ENCODE measurements around the gene MACROD2. TPM values are rescaled to one million over a fixed set of nuclear protein-coding genes. Genes with fewer than 3 reads are reported as not detected.

MACROD2 gene
- total RNA-seq, 1 donor from 2014 or later = not detected

DNA sequence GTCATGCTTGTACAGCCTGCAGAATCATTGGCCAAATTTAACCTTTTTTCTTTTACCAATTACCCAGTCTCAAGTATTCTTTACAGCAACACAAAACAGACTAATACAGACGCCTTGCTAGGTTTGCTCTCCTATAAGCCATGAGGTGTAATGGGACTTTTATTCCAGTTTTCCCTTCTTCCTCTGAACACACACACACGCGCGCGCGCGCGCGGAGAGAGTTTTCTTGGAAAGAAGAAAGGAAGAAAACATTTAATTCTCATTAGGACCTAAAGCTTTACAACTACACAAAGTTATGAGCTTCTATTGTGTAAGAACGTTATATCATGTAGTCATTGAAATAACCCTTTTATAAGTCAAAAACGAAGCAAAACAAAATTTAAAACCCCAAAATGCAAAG, 1023.6 kb downstream of the MACROD2 start:
- intact Hi-C loops (cut with micrococcal nuclease) = loop anchor here (10.0 kb wide), 1 partner anchor 76 kb away; no protein-coding TSS in a partner anchor

DNA sequence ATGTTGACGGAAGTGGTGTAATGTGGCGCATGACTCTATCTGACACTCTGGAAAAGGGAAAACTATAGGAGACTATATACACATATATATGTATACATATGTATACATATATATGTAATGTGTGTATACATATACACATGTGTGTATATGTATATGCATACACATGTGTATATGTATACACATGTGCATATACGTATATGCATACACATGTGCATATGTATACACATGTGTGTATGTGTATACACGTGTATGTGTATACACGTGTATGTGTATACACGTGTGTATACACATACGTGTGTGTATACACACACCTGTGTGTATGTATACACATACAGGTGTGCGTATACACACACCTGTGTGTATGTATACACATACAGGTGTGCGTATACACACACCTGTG, 1025.5 kb downstream of the MACROD2 start:
- intact Hi-C loops (cut with micrococcal nuclease) = no loop called here

DNA sequence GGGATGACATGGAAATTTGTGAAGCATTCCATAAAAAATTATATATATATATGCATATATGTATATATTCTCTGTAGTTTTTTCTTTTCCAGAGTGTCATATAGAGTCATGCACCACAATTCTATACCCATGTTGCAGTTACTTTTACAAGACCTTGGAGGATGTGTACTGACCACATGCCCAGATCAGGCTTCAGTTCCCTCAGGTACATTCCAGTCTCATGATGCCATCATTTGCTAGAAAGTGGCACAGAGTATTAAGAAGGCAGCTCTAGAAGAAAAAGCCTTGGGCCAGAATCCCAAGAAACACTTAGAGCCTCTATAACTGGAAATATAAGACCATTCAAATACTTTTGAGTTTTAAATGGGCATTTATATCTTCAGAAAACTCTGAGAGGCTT, 1027.6 kb downstream of the MACROD2 start:
- intact Hi-C loops (cut with micrococcal nuclease) = no loop called here

DNA sequence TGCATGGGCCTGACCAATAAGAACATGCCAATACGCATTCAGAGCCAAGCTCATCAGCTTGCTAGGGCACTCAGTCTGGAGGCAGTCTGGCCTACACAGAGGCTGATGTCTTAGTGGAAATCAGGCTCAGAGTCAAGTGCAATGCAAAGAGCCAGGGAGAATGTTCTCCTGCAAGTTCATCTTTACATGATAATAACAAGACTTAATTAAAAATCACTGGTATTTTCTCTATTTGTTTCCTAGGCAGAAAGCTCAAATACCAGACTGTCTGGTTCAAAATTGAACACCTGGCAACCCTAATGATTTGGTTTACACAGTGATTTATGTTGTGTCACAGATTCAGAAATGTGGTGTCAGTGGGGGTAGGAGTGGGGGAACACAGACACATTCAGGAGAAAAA, 1031.4 kb downstream of the MACROD2 start:
- intact Hi-C loops (cut with micrococcal nuclease) = no loop called here

DNA sequence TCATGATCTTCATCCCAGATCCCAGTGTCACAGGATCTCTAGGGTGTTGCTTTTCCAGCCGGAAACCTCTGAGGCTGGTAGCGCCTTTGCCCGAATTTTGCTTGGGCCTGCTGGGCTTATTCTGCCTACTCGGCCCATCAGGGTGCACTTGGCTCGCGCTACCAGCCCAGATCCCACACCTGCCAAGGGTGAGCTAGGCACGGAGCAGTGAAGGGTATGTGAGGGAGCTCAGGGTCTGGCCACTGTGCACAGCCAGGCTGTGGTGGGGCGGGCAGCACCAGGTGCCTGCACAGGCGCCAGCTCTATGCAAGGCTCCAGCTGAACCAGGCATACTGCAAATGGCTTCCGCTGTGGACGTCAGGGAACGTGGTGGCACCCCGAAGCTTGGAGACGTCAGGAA, 1035.5 kb downstream of the MACROD2 start:
- intact Hi-C loops (cut with micrococcal nuclease) = no loop called here

DNA sequence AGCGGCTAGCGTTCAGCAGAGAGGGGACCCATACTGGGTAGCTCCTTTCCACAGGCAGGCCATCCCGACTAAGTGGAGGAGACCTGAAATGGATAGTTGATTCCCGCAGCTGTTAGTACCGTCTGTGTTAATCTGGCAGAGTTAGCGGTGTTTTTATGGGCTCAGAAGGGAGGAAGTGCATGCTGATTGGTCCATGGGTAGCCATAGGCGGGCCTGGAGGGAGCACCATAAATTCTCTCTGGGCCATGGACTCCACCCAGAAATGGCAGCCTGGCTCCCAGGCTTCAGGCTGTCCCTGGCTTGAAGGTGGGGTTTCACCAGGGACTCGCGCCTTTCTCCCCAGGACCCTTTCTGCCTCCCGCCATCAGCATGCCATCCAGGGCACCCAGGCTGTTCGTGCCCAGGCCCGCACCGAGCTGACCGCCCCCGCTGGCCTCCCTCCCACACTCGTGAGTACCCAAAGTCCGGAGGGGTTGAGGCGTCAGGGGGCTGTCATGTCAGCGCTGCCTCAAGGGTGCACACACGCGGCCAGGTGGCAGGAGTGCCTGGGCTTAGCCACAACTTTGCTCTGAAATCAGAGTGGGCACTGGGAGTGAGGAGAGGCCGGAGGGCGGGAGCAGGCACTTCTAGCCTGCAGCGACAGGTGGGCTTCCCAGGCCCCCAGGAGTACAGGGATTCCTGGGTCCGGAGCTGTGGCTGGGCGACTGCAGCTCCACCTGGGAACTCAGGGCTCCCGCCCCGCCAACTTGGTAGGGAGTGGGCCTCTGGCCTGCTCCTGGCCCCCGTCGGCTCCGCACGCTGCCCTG, 1036.4 kb downstream of the MACROD2 start:
- intact Hi-C loops (cut with micrococcal nuclease) = no loop called here

DNA sequence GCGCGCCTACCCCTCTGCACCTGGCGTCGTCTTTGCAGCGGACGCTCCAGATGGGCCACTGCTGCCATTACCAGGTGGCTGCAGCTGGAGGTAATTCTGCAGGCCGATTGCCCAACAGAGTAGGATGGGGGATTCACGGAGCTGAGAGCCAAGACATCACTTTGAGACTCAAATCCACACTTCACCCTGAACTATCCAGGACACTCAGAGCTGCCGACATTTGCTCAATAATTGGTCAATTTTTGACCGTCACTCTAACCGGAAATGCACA, 1037.0 kb downstream of the MACROD2 start:
- intact Hi-C loops (cut with micrococcal nuclease) = no loop called here

DNA sequence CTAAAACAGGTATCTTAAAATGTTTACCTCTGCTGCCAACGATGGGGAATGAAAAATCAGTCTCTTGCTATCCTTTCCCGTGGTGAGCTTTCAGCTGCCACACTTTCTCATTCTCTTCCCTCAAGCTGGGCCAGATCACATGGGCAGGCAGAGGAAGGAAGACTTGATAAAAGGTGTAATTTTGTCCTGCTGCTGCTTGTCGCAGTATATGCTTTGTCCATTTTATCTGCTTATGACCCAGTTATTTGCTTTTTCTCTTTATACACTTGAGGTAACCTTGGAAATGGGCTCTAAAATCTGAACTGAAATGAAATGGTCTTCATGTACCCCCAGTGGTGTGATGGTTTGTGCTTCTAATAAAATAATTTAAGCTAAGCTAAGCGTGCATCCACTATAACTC, 1038.0 kb downstream of the MACROD2 start:
- intact Hi-C loops (cut with micrococcal nuclease) = no loop called here

DNA sequence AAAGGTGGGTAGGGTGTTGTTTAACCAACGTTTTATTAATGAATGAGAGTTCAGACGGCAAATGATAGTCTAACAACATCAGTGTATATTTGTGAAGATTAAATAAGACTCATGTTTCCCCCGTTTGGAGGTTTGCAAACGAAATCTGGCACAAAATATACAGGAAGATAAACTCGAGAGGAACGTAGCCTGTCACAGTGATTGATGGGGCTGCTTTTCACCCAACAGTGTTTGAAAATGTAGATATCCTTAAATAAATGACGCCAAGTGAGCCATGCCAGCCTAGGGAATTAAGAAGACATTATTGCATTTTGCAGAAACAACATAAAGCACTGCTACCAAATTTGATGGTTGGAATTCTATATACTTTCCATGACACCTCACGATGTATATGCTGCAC, 1038.6 kb downstream of the MACROD2 start:
- intact Hi-C loops (cut with micrococcal nuclease) = no loop called here

DNA sequence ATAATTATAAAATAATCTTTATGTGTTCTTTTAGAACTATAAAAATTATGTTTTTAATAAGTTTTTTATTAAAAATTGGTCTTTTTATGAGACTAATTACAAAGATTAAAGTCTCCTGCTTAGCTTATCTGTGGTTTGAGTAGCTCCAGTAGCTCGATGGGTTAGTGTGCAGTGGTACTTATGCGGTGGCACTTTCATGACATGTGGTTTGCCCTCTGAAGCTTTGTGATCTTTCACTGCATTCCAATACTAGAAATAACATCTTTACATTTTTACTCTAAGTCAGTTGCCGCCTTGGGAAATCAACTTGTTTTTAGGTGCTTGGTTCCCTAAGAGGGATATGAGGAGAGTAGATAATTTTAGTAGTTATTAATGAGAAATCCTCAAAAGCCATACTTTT, 1041.6 kb downstream of the MACROD2 start:
- intact Hi-C loops (cut with micrococcal nuclease) = no loop called here

DNA sequence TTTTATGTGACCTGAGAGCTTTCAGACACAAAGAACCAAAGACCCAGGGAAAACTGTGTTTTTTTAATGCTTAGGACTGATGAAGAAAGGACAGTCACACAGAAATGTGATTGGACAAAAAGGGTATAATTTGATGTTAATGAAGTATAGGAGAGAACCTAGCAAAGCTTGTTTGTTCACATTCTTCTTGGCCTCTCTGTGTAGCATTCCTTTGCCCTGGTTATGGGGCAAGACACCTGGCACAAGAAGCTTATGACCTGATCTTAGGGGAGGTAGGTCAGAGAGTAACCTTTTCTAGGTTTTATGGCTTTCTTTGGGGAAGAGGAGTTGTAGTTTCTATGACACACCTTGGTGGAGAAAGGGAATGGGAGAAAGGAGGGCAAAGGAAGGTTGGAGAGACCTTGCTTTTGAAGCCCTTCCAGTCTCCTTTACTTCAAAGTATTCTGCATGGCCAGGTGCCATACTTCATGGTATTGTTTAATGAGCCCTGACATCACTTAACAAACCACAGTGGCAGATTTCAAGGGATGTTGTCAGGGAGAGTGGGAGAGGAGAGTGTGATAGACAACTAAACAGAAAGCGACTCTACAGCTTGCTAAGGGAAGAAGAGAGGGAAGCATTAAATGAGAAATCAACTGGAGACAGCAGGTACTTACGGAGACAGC, 1043.9 kb downstream of the MACROD2 start:
- intact Hi-C loops (cut with micrococcal nuclease) = no loop called here

DNA sequence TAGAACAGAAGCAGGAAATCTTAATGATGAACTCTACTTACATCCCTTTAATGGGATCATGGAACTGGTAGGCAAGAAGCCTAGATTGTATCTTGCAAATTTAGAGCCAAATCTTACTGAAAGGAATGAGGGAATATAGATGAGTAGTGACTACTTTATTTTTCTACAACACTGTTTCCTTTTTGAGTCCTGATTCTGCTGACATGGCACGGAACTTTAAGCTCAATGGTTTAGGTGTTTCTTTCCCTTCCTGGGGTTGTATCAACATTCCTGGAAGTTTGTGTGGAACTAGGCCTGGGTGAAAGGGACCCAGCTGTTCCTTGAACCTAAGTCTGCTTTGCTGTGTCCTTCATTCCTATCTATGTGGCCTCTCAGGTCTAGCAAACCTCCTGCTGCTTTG, 1047.4 kb downstream of the MACROD2 start:
- intact Hi-C loops (cut with micrococcal nuclease) = no loop called here

DNA sequence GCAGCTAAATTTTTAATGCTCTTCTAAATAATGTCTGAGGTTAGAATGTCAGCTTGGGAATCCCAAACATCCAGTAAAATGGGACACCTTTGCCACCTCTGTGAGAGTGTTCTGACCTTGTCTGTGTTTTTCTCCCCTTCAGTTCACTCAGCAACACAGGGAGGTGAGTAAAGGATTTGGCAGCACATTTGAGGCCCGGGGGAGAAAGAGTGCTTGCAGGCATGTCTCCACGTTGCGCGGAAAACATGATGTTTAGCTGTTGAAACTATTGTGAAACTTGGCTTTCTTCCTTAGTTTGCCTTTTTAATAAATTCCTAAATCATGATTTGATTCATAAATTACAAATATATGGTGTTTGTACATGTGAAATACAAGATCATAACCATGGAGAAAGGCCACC, 1049.9 kb downstream of the MACROD2 start:
- intact Hi-C loops (cut with micrococcal nuclease) = no loop called here

DNA sequence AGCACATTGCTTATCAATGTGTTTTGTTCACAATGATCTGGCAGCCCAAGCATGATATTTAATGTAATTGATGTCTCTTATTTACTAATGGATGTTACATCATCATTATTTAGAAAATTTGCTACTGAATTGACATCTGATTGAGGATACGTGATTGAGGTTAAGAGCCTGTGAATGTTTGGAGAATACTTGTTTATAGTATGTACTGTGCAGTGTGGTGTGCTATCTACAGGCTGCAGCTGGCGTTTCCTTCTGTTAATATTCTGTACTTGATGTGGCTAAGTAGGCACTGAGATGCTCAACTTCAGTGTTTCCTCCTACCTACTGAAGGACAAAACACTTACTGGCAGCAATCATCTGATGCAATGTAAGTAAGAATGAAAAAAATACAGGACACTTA, 1051.7 kb downstream of the MACROD2 start:
- intact Hi-C loops (cut with micrococcal nuclease) = no loop called here

DNA sequence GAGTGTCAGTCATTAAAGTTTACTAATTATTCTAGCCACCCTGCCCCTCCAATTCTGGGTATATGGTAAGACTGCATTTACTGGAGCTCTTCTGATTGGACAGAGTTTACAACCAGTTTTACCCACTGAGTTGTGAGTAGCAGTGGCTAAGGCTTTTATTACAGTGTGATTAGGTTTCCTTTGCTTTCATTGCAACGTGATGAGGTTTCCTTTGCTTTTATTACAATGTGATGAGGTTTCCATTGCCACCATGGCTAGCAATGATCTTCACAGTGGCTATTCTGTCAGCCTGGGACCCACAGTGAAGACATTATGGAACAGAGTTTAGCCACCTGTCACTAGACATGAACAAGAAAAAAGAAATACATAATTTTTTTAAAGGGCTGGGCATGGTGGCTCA, 1052.3 kb downstream of the MACROD2 start:
- intact Hi-C loops (cut with micrococcal nuclease) = no loop called here

DNA sequence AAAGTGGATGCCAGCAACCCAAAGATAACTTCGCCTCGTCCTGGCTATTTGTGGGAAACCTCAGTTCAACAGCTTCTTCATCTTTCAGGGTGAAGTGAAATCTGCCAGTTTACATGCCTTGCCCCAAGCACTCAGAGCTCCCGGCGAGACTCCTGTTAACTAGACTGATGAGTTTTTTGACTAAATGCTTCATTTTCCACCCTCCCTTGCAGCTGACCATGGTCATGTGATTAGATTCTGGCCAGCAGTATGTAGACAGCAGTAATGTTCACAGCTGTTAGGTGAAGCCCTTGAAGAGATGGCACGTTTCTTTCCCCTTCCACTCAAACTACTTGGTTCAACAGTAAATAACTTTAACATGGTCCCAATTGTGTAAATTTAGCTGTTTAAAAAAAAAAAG, 1060.9 kb downstream of the MACROD2 start:
- intact Hi-C loops (cut with micrococcal nuclease) = no loop called here

DNA sequence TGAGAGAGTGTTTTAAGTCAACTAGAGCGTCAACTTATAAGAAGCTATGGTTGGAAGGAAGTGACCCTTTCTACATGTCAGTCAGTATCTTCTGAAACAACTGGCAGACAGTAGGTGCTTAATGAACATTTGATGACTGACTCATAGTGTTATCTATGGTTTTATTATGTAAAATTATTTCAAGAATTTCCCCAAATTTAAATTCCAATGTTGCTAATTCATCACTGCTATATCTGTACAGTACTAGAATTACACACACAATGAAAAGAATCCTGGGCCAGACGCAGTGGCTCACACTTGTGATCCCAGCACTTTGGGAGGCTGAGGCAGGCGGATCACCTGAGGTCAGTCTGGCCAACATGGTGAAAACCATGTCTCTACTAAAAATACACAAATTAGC, 1063.5 kb downstream of the MACROD2 start:
- intact Hi-C loops (cut with micrococcal nuclease) = no loop called here

DNA sequence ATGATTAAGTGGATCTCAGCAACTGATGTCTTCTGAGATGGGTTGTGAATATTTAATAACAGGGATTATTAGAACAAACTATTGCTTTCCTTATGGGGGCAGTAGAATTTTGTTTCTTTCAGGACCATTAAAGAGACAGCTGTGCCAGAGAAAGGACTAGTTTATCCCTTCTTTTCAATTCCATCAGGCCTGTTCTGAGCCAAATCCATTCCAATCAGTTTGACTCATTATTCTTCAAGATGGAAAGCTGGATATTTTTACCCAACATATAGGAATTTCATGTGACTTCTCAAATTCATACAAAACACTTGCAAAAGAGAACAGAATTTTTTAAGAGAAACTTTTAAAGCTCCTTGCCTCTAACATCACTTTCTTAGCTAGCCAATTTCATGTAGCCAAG, 1064.1 kb downstream of the MACROD2 start:
- intact Hi-C loops (cut with micrococcal nuclease) = no loop called here

DNA sequence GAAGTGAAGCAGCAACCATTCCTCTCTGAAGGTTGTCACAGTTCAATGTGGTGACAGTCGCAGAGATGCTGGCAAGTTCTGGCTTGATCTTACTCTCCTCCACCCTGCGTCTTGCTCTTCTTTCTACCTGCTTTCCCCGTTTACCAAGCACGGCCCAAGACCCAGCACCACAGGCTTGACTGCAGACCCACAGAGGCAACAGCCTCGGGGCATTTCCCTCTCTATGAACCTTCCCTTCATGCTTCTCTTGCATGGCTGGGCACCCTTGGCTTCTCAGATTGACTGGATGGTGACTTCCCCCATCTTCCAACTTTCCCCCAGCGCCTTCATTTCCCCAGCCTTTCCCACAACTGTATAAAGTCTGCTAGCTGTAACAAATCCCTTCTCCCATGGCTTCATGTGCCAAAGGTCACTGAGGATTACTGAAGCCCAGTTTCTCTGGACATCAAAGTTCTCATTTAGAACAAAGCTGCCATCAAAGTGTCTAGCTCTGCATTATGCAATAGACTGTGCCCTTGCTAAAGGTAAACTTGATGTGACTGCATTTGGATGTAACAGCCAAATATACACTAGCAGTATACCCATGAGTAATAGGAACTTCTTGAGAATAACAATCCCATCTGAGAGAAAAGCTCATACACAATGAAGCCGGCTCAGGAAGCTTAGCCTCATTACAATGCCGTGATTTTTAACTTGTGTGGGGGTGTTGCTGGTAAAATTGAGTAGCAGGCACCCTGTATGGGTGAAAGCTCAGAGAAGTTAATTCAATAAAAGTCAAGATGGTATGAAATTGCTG, 1065.1 kb downstream of the MACROD2 start:
- intact Hi-C loops (cut with micrococcal nuclease) = no loop called here

DNA sequence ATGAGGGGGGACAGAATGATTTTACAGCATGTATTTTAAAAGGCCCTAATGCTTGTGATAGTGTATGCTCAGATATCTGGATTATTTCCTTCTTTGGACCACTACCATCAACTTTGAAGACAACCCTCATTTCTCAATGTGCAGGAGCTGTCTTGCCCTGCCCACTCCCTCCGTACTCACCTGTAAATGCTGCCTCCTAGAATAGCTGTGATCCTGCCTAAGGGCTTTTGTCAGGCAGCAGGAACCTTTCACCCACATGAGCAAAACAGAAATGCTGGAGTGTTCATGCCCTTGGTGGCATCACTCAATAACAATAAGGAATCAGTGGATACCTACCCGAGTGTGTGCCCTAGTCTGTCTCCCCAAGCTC, 1065.7 kb downstream of the MACROD2 start:
- intact Hi-C loops (cut with micrococcal nuclease) = no loop called here

DNA sequence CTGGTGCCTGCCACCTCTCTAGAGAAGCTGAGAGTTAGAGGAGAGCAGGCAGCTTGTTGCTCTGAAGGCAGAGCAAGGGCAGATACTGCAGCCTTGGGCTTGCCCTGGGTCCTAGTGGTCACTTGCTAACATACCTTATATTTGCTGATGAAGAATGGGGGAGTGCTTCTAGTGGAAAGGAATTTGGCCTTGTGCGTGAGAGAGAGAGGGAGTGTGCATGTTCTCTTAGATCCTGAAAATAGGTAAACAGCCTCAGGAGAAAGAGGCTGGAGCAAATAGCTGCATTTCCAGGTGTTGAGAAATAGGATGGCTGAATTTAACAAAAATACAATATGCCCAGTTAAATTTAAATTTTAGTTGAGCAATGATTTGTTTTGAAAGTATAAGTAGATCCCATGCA, 1066.6 kb downstream of the MACROD2 start:
- intact Hi-C loops (cut with micrococcal nuclease) = no loop called here

DNA sequence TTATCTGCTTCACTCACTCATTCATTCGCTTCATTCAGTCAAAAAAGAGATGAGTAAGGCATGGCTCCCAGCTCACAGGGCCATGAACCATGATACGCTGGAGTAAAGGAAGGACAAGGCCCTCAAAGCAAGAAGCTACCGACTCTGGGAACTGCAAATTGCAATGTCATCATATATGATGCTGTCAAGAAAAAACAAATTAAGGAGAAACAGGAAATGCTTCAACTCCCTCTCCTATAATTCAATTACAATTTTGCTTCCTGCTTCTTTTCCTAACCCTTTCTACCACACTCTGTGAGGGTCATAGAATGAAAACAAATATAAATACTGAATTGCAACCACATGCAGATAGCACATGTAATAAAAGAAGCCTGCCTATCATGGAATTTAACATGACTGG, 1067.8 kb downstream of the MACROD2 start:
- intact Hi-C loops (cut with micrococcal nuclease) = no loop called here

DNA sequence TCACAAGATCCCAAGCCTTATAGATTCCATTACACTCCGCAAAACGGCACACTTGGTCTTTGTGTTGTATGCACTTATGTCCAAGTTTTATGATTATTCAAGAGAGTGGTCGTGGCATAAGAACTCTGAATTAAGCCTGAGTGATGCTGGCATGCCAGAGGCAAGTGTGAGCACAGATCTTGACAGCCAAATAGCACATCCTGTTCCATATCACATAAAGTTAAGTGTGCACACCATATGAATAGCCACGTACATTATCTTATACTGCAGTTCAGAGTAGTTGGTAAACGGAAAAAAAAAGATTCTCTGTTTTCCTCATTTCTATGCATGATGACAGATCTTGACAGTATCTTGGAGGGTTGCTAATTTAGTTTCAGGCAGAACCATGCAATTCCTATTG, 1069.4 kb downstream of the MACROD2 start:
- intact Hi-C loops (cut with micrococcal nuclease) = no loop called here

All from T-helper 1 cell treated with Interleukin-12 subunit alpha and Interleukin-12 subunit beta and Interleukin-4 antibody, amounts not matched to agents 30 ng/mL and 1 ng/mL, for 36 hours (primary cell).